Camera-type eye (tissue), 1 donor: Measurements from ENCODE around the gene SPATA31D4. TPM values are rescaled to one million over a fixed set of nuclear protein-coding genes. Genes with fewer than 3 reads are reported as not detected.

Experiments
- total RNA-seq: library from RNA; depleted of rRNA; stranded (reverse); fragments of >200 nt; gene quantifications from one replicate; pipeline ENCODE4 v1.2.3, GENCODE V29; 2014

SPATA31D4 gene
- total RNA-seq = not detected

DNA sequence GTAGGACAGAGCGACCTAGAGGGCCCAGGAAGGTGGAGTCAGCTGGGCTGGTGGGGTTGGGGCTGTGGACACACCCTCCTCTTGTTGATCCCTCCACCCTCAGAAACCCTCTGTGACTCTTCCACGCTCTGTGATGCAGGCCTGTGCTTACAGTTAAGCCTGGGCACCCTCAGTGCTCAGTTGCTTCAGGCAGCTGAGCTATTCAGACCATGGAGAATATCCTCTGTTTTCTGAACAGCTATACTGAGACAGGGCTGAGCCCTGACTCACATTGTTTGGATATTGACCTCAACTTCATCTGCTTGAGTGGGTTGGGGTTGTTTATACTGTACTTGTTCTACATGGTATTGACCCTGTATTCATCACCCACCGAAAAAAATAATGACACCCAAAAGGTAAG, at the start of gene SPATA31D4:
Gene SPATA31D4 (plus strand): TSS at position 124 of the 400 bp plus-strand sequence. CDS start 86 bp downstream, at position 210.

GRCh38 chr9:81943393-81943792, 15.2 kb downstream of the SPATA31D4 start, which contains the start of gene SPATA31D3:
TSS of gene SPATA31D3 (plus strand) at chr9:81943500. CDS start at chr9:81943586, 86 bp downstream.

Other genes with a start within 250 kb of the SPATA31D4 start
- 54.0 TPM for gene TLE1, start 238.9 kb upstream of the SPATA31D4 start, total RNA-seq
- gene SPATA31D3, start 15.1 kb downstream of the SPATA31D4 start, total RNA-seq = not detected
- not detected for gene SPATA31D1, start 60.3 kb downstream of the SPATA31D4 start, total RNA-seq